H1 (cell line): ENCODE results near the gene DTNB. TPM values are rescaled to one million over a fixed set of nuclear protein-coding genes. Genes with fewer than 3 reads are reported as not detected.

Experiments used
- CTCF ChIA-PET: fragments of 300-600 bp; sonication (Branson Sonifier 250); formaldehyde crosslinking; loops from one replicate; lab custom pipeline; 2021; ENCODE audit not compliant: partially characterized antibody; lab: Charles Lee
- POLR2A ChIA-PET: fragments of 300-600 bp; sonication (Branson Sonifier 250); formaldehyde crosslinking; loops from one replicate; lab custom pipeline; 2021; ENCODE audit warnings: inconsistent platforms; ENCODE audit not compliant: partially characterized antibody; lab: Charles Lee
- DNase-seq, 2 experiments: peaks; one replicate each; pipeline versions ENCODE4 v3.0.0 to v3.0.0-alpha.2; 2010 to 2022; ENCODE audit warnings: low spot score in 2 of 2, low read depth in 1 of 2, mixed read lengths in 1 of 2
- FAIRE-seq: peaks from 2 replicates; lab custom pipeline; 2011; peaks lifted over from hg19 to GRCh38; lab: Jason Lieb, UNC
- H2AFZ ChIP-seq: 2 replicates; pipeline ENCODE4 v1.8.1; 2012; ENCODE audit warnings: low read length, inconsistent platforms
- H2AK5ac ChIP-seq: 2 replicates; pipeline ENCODE4 v1.6.1; 2013; ENCODE audit warnings: low read depth, low read length
- H2BK120ac ChIP-seq: replicated peaks from 2 replicates; pipeline ENCODE3; 2013; ENCODE audit warnings: low read depth, low read length, inconsistent platforms
- H2BK12ac ChIP-seq: 2 replicates; pipeline ENCODE4 v1.6.1; 2013; ENCODE audit warnings: low read depth, low read length
- H2BK15ac ChIP-seq: 2 replicates; pipeline ENCODE4 v1.6.1; 2013; ENCODE audit warnings: low read length
- H2BK20ac ChIP-seq: 2 replicates; pipeline ENCODE4 v1.6.1; 2013; ENCODE audit warnings: low read length
- H2BK5ac ChIP-seq: 2 replicates; pipeline ENCODE4 v1.6.1; 2013; ENCODE audit warnings: low read depth, low read length
- H3K14ac ChIP-seq: 2 replicates; pipeline ENCODE4 v1.6.1; 2013; ENCODE audit warnings: inconsistent platforms; ENCODE audit not compliant: insufficient read length
- H3K18ac ChIP-seq: 2 replicates; pipeline ENCODE4 v1.6.1; 2013; ENCODE audit warnings: low read length; ENCODE audit errors: extremely low read depth
- H3K23ac ChIP-seq: 2 replicates; pipeline ENCODE4 v1.6.1; 2013; ENCODE audit warnings: inconsistent platforms; ENCODE audit not compliant: insufficient read length
- H3K23me2 ChIP-seq: 2 replicates; pipeline ENCODE4 v1.6.1; 2013; ENCODE audit warnings: low read depth, low read length
- H3K27ac ChIP-seq: 2 replicates; pipeline ENCODE4 v1.6.1; 2011; ENCODE audit warnings: low read depth, low read length, inconsistent platforms
- H3K27me3 ChIP-seq, 4 experiments: replicated peaks in 1 of 4; 1 replicate in 1 of 4; 2 replicates in 3 of 4; pipeline versions ENCODE4 v1.6.1 to v1.8.1; 2011 to 2013; ENCODE audit warnings: low read length in 3 of 4, mild to moderate bottlenecking in 3 of 4, inconsistent platforms in 2 of 4, mixed read lengths in 2 of 4, moderate library complexity in 1 of 4; ENCODE audit not compliant: control insufficient read depth in 3 of 4, insufficient read depth in 3 of 4; ENCODE audit errors: extremely low read depth in 1 of 4
- H3K36me3 ChIP-seq, 4 experiments: 2 replicates each; pipeline versions ENCODE4 v1.6.1 to v1.8.1; 2011 to 2013; ENCODE audit warnings: mild to moderate bottlenecking in 4 of 4, low read length in 3 of 4, moderate library complexity in 2 of 4, control low read depth in 1 of 4, inconsistent platforms in 1 of 4; ENCODE audit not compliant: insufficient read depth in 4 of 4, control insufficient read depth in 2 of 4
- H3K4ac ChIP-seq: replicated peaks from 2 replicates; pipeline ENCODE3; 2013; ENCODE audit warnings: low read length, low read depth, mixed read lengths, inconsistent platforms; ENCODE audit not compliant: insufficient read length
- H3K4me1 ChIP-seq, 4 experiments: replicated peaks in 1 of 4; 1 replicate in 1 of 4; 2 replicates in 3 of 4; pipeline versions ENCODE4 v1.6.1 to v1.8.1; 2011 to 2013; ENCODE audit warnings: low read length in 3 of 4, inconsistent platforms in 2 of 4, mixed read lengths in 1 of 4; ENCODE audit not compliant: insufficient read depth in 4 of 4, control insufficient read depth in 3 of 4
- H3K4me2 ChIP-seq, 2 experiments: 2 replicates each; pipeline versions ENCODE4 v1.6.1 to v1.8.1; 2011 to 2013; ENCODE audit warnings: low read depth in 2 of 2, low read length in 2 of 2, control low read depth in 1 of 2, inconsistent platforms in 1 of 2, mild to moderate bottlenecking in 1 of 2; ENCODE audit not compliant: insufficient read depth in 1 of 2
- H3K4me3 ChIP-seq, 4 experiments: fragments of 200-600, 300-600 bp in 1 of 4; sonication (generic), shearing (Covaris generic), sonication (Bioruptor Twin) in 1 of 4; 2 replicates each; pipeline versions ENCODE4 v1.5.1 to v1.8.1; 2011 to 2016; ENCODE audit warnings: low read length in 4 of 4, low read depth in 3 of 4, control low read depth in 2 of 4, inconsistent platforms in 2 of 4, mild to moderate bottlenecking in 2 of 4, mixed read lengths in 1 of 4, moderate library complexity in 1 of 4; ENCODE audit not compliant: insufficient read depth in 2 of 4; ENCODE audit errors: extremely low read depth in 1 of 4
- H3K56ac ChIP-seq: replicated peaks from 2 replicates; pipeline ENCODE3; 2013; ENCODE audit warnings: low read depth, mild to moderate bottlenecking, mixed read lengths, low read length, inconsistent platforms; ENCODE audit not compliant: insufficient read length
- H3K79me1 ChIP-seq: 2 replicates; pipeline ENCODE4 v1.6.1; 2013; ENCODE audit warnings: low read depth, low read length, control low read depth
- H3K79me2 ChIP-seq, 2 experiments: 2 replicates each; pipeline versions ENCODE4 v1.6.1 to v1.8.1; 2012 to 2013; ENCODE audit warnings: low read length in 2 of 2, mild to moderate bottlenecking in 2 of 2, inconsistent platforms in 1 of 2; ENCODE audit not compliant: insufficient read depth in 2 of 2, control insufficient read depth in 1 of 2
- H3K9ac ChIP-seq, 4 experiments: replicated peaks in 1 of 4; 1 replicate in 1 of 4; 2 replicates in 3 of 4; pipeline versions ENCODE4 v1.6.1 to v1.8.1; 2011 to 2013; ENCODE audit warnings: low read depth in 3 of 4, low read length in 3 of 4, control low read depth in 2 of 4, mild to moderate bottlenecking in 2 of 4, moderate library complexity in 2 of 4, inconsistent platforms in 1 of 4; ENCODE audit errors: extremely low read depth in 1 of 4
- H3K9me3 ChIP-seq, 2 experiments: 2 replicates each; pipeline versions ENCODE4 v1.6.1 to v1.8.1; 2012 to 2013; ENCODE audit warnings: mild to moderate bottlenecking in 2 of 2, moderate library complexity in 2 of 2, control low read depth in 1 of 2, inconsistent platforms in 1 of 2, low read depth in 1 of 2, low read length in 1 of 2, mixed read lengths in 1 of 2; ENCODE audit not compliant: insufficient read depth in 2 of 2
- H4K20me1 ChIP-seq, 2 experiments: replicated peaks in 1 of 2; 2 replicates each; pipeline versions ENCODE3 to v1.8.1; 2011 to 2013; ENCODE audit warnings: inconsistent platforms in 2 of 2, low read length in 2 of 2, mild to moderate bottlenecking in 1 of 2; ENCODE audit not compliant: insufficient read depth in 2 of 2, control insufficient read depth in 1 of 2
- H4K5ac ChIP-seq: 2 replicates; pipeline ENCODE4 v1.6.1; 2013; ENCODE audit warnings: low read length, low read depth, mixed read lengths, inconsistent platforms; ENCODE audit not compliant: insufficient read length
- H4K8ac ChIP-seq: 2 replicates; pipeline ENCODE4 v1.8.0; 2013; ENCODE audit warnings: mild to moderate bottlenecking, moderate library complexity, low read length, inconsistent platforms; ENCODE audit not compliant: insufficient read depth; ENCODE audit errors: extremely low read depth
- H4K91ac ChIP-seq: replicated peaks from 2 replicates; pipeline ENCODE3; 2013; ENCODE audit warnings: low read length, mixed read lengths, inconsistent platforms; ENCODE audit not compliant: insufficient read length
- BCL11A ChIP-seq, 2 experiments: IDR thresholded peaks; one replicate each; pipeline ENCODE4 v1.6.1; 2011; ENCODE audit warnings: low read depth in 2 of 2, low read length in 2 of 2, mild to moderate bottlenecking in 2 of 2
- CBX8 ChIP-seq: fragments of 300-800, 300-1000 bp; sonication (generic); IDR thresholded peaks from 2 replicates; pipeline ENCODE4 v1.7.1; 2016; ENCODE audit warnings: low read depth, low read length, borderline replicate concordance
- CHD2 ChIP-seq: IDR thresholded peaks from 2 replicates; pipeline ENCODE4 v1.6.1; 2012; ENCODE audit warnings: low read length, improper control_type of control experiment
- JUN ChIP-seq: IDR thresholded peaks from 2 replicates; pipeline ENCODE4 v1.6.1; 2011; ENCODE audit warnings: low read depth, mild to moderate bottlenecking, improper control_type of control experiment, low read length
- KDM1A ChIP-seq: fragments of 200-600, 300-600 bp; sonication (generic); IDR thresholded peaks from 2 replicates; pipeline ENCODE4 v1.7.1; 2016; ENCODE audit warnings: mild to moderate bottlenecking, low read length, borderline replicate concordance
- POLR2AphosphoS5 ChIP-seq: IDR thresholded peaks from 2 replicates; pipeline ENCODE4 v1.6.1; 2011; ENCODE audit warnings: low read depth, low read length
- SIX5 ChIP-seq: IDR thresholded peaks from 2 replicates; pipeline ENCODE4 v1.6.1; 2011; ENCODE audit warnings: mild to moderate bottlenecking, low read depth, low read length
- TBP ChIP-seq: IDR thresholded peaks from 2 replicates; pipeline ENCODE4 v1.6.1; 2011; ENCODE audit warnings: low read depth, low read length, improper control_type of control experiment
- ZNF274 ChIP-seq: IDR thresholded peaks from 2 replicates; pipeline ENCODE4 v1.7.0; 2012; ENCODE audit warnings: low read length, borderline replicate concordance; ENCODE audit errors: extremely low read depth
- WGBS, 2 experiments: shearing (Covaris generic) in 1 of 2; methylation state at CpG; one replicate each; pipeline versions ENCODE4 v1.1.6 to v1.1.7; 2013 to 2015; ENCODE audit warnings: low lambda C conversion rate in 2 of 2, mixed read lengths in 2 of 2, inconsistent platforms in 1 of 2, low coverage in 1 of 2, missing lambda C conversion rate in 1 of 2; ENCODE audit not compliant: insufficient replicate concordance in 2 of 2, insufficient coverage in 1 of 2, insufficient read length in 1 of 2; ENCODE audit errors: extremely low coverage in 1 of 2, missing lambda C conversion rate in 1 of 2; 5-methylcytosine and 5-hydroxymethylcytosine counted together
- polyA plus RNA-seq, 7 experiments: library from polyadenylated mRNA; depleted of rRNA in 3 of 7; stranded (reverse) in 5 of 7; unstranded in 2 of 7; fragments of >200 nt in 5 of 7; fragments of 200-250 nt in 2 of 7; gene quantifications; 1 replicate in 5 of 7; 2 replicates in 1 of 7; 4 replicates in 1 of 7; pipeline versions ENCODE4 v1.2.1 to v1.2.3, GENCODE V29; 2011 to 2013; ENCODE audit warnings: missing spikeins in 2 of 7, mixed read lengths in 2 of 7
- total RNA-seq: library from RNA; stranded (reverse); fragmentation: NEBNext Ultra II Directional; extraction: Animal tissue kit (Norgen Biotek cat#: 25700); gene quantifications from 2 replicates; pipeline ENCODE4 v1.2.1, GENCODE V29; 2021

The DTNB gene
- total and polyA plus RNA-seq, 2 of the 8 experiments (the other 6 are each of a cell fraction or from before 2014, with no cell fraction given) = 39.6 to 49.5 TPM

- Histone ChIP-seq H2BK5ac (no peak overlapping the region; the same call in 1 of the 2 replicates), H4K5ac (no peak overlapping the region), H4K91ac (no peak overlapping the region), H2AFZ (no peak overlapping the region), H3K27me3 (no peaks in the 10 kb centered on the region), H3K14ac (no peak overlapping the region), H2BK15ac (no peak overlapping the region), H2AK5ac (no peak overlapping the region; the same call in 1 of the 2 replicates), H3K9me3 (no peaks in the 10 kb centered on the region), H2BK12ac (no peak overlapping the region), H3K56ac (no peak overlapping the region), H2BK20ac (no peak overlapping the region), H3K79me1 (no peaks in the 10 kb centered on the region), H3K23ac (no peak overlapping the region), H2BK120ac (no peak overlapping the region), H3K79me2 (no peaks in the 10 kb centered on the region), H4K8ac (no peak overlapping the region), H3K36me3 (no peaks in the 10 kb centered on the region), H3K4me3 (no peak overlapping the region), H3K9ac (no peak overlapping the region), H3K4me2 (no peak overlapping the region), H3K27ac (no peak overlapping the region), H3K4me1 (0 out of 7 replicates have a peak, but pooled peaks cover 0 to 2% (median 0%) of the 10 kb centered on the region in 4 experiments), H3K18ac (no peak overlapping the region), H4K20me1 (peaks cover 0 to 1% of the 10 kb centered on the region in 2 experiments), H3K4ac (no peak overlapping the region), H3K23me2 (no peaks in the 10 kb centered on the region)
- FAIRE-seq (no peak), DNase-seq (no peak)
- 84% methylated on average over 4 of the region's 4 CpGs; no CpG with 5 or more reads in 1 of the 2 experiments for WGBS, 2 experiments
- ChIA-PET CTCF (interaction anchor here (0.6 kb wide), 1 partner anchor 379 kb away, joined by 3 read pairs; no protein-coding TSS in a partner anchor), POLR2A (interaction anchor here (1.5 kb wide), 1 partner anchor 86 kb away, joined by 4 read pairs; the partner anchor contains the start of gene DTNB)
- no peak for TF ChIP-seq POLR2AphosphoS5
- TF ChIP-seq CHD2 = no peak
- TF ChIP-seq TBP = no peak
- no peak for TF ChIP-seq SIX5
- TF ChIP-seq CBX8 = no peak
- TF ChIP-seq BCL11A (IDR thresholded peaks at IDR 0.05; ENCODE audit: low read depth in 2 of 2, low read length in 2 of 2) = no peak
- no peak for TF ChIP-seq KDM1A
- TF ChIP-seq ZNF274 = no peak
- no peak for TF ChIP-seq JUN
These were observed 86.6 kb downstream of the DTNB start for GRCh38 chr2:25586726-25587144.
